ENCODE data around the gene LRRC14B.
A peak's percentile ranks its signal among the peaks of the same experiment; 100 is the strongest.

Gene LRRC14B

DNA sequence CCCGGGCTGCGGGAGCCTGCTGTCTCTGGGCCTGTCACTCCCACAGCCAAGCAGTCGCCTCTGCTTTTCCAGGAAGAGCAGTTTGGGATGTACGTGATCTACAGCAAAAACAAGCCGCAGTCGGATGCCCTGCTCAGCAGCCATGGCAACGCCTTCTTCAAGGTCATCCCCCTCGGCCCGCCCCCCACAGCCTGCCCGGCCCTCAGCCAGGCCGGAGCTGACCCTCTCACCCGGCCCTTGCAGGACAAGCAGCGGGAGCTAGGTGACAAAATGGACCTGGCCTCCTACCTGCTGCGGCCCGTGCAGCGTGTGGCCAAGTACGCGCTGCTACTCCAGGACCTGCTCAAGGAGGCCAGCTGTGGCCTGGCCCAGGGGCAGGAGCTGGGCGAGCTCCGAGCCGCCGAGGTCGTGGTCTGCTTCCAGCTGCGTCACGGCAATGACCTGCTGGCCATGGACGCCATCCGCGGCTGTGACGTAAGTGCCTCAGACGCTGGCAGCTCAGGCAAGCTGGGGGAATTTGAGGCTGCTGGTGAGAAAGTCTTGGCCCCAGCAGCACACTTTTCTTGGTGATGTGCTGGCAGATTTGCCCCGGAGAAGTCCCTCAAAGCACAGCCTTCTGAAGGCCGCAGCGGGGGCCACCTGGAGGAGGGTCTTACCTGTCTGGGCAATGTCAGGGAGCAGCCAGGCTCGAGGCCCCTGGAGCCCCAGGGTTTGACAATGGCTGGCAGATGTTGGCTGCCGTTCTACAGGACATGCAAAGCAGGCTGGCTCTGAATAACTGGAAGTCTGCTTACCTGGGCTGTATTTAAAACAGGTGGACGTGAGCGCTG is 20.1 kb upstream of the LRRC14B start:
- intact Hi-C loops (cut with DNase I) = no loop called here
- peak in 10 of 42 donors; percentile 1 to 40 (median 8) for DNase-seq

DNA sequence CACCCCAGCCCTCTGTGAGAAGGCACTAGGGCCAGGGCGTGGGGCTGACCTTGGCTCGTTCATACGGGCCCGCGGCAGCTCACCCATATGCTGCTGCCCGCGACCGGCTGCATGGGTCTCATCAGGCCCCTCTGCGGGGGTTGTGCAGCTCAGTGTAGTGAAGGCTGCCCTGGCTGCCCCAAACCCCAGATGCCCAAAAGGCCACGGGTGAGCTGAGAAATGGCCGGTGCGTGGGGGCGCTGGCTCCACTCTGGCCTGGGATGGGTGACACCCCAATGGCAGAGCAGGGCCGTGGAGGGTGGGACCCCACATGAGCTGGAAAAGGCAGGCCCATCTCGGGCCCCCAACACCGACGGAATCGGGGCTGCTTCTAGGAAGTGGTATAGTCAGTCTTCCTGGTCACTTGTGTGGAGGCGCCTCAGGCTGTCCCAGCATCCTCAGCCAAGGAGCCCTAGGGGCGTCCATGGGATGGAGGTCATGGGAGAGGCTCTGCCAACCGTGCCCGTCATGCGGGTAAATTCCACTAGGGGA is 19.4 kb upstream of the LRRC14B start:
- peak in 10 of 42 donors; percentile 1 to 34 (median 10) for DNase-seq
- intact Hi-C loops (cut with DNase I) = no loop called here

DNA sequence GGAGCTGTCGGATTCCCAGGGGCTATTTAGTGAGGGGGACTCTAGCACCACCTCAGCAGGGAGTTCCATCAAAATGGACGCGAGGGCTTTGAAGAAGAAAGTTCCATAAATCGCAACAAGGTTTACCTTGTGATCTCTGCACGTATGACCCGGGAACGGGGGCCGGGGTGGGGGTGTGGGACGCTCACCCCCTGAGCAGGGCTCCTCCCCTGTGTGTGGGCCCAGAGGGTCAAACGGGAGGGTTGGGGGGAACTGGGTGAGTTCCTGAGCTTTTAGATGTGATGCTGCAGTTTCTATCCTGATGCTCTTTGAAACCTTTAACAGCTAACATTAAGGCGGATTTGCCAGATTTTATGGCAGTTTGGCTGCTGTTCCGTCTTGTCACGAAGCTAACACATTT is 18.9 kb upstream of the LRRC14B start:
- intact Hi-C loops (cut with DNase I) = no loop called here
- DNase-seq = peak in 6 of 42 donors; percentile 2 to 22 (median 8)

DNA sequence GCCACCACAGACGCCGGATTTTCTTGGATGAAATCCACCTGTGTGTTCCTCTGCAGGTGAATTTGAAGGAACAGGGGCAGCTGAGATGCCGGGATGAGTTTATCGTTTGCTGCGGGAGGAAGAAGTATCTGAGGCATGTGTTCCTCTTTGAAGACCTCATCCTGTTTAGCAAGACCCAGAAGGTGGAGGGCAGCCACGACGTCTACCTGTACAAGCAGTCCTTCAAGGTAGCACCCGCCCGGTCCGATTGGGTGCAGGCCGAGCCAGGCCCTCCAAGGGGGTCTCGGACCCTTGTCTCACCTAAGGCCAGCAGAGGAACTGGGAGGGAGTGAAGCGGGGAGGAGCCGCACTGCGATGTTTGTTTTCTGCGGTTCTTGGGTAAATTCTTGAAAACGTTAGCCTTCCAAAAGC is 18.4 kb upstream of the LRRC14B start:
- intact Hi-C loops (cut with DNase I) = no loop called here
- peak in 7 of 42 donors; percentile 0 to 27 (median 10) for DNase-seq

DNA sequence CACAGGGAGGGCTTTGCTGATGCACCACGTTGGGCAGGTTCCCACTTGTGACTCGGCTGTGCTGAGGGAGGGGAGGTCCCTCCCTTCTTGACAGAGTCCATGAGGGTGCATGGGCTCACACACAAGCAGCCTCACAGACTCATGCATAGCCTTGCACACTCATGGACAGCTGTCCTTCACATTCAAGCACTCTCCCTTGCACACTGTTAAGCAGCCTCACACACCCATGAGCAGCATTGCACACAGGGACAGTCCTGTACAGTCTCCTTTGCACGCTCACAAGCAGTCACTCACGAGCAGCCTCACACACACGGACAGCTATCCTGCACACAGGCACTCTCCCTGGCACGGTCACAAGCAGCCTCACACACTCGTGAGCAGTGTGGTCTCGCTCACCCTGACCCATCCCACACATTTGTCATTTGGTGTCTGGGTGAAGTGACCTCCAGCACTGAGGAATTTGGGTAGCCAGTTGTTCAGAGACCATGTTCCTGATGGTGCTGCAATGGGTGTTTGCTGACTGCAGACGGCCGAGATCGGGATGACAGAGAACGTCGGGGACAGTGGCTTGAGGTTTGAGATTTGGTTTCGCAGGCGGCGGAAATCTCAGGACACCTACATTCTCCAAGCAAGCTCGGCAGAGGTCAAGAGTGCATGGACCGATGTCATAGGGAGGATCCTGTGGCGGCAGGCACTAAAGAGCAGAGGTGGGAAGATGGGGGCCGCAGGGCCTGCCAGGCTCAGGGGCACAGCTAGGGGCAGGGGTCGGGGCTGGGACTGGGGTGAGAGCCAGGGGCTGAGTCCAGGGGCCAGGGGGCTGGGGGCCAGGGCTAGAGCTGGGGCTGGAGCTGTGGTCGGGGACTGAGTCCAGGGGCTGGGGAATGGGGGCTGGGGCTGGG is 17.7 kb upstream of the LRRC14B start:
- intact Hi-C loops (cut with DNase I) = no loop called here
- peak in 3 of 42 donors; percentile 2 to 12 (median 3) for DNase-seq

DNA sequence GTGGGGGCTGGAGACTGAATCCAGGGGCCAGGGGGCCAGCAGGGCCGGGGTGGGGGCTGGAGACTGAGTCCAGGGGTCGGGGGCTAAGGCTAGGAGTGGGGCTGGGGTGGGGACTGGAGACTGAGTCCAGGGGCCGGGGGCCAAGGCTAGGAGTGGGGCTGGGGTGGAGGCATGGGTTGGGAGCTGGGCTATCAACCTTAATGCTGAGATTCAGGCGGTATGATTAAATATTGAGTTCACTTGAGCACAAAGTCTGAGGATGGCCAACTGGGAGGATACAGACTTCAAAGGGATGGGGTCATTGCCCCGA is 17.0 kb upstream of the LRRC14B start:
- intact Hi-C loops (cut with DNase I) = no loop called here
- DNase-seq = no peak

DNA sequence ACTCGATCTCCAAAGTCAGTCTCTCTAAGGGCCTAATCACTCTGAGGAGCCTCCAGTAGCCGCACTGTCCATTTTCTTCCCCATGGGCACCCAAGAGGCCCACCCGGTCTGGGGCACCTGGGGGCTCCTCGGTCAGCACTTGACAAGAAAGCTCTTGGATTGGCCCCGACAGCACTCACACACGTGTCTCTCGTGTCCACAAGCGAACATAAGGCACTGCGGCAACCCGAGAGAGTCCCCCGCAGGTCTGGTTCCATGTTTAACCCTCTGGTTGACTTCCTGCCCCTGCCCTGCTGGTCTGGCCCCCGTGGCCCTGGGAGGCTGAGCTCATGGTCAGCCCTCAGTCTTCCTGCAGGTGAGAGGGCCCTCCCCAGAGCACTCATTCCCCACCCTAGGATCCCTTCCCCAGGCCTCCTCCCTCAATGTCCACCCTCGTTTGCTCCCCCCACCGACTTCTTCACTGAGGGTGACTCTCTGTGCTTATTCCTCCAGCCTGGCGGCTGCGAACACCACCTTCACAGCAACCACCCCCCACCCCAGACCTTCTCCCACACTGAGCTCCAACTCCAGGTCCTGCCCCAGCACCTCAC is 16.3 kb upstream of the LRRC14B start:
- intact Hi-C loops (cut with DNase I) = no loop called here
- peak in 1 of 42 donors; percentile 1 for DNase-seq

DNA sequence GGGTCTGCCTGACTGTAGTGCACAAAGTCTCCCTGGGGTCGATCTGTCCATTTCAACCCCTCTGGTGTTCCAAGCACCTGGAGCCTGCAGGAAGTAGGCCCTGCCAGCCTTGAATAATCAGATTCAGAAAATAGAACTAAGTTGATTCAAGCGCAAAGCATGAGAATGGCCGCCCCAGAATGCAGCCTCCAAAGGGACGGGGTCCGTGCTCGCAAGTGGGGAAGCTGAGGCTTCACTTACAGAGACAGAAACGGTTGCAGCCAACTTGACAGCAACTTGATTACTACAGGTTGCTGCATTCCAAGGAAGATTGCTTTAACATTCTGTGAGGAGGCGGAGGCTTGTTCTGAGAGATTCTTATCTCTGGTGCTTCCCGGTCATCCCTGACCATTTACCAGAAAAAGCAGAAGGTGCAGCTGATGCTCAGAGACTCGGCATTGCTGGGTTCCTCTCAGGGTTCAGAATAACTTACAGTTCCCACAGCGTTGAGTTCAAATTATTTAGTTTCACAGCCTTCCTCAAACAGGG is 14.9 kb upstream of the LRRC14B start:
- intact Hi-C loops (cut with DNase I) = no loop called here
- DNase-seq = no peak

DNA sequence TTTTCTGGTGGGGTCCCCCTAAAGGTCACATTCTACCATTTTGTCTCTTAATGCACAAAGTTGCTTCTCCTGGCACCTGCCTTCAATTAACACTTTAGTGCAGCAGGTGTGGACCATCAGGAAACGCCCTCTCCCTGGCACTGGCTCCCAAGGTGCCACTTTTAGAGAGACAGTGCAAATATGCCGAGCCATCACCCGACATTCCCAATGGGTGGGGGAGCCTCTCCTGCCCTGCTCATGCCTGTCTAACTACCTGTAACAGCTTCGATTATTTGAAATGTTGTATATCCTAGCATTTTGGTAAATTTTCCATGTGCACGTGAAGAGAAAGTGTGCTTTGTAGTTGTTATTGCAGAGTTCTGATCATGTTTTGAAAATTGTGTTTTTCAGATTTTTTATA is 13.2 kb upstream of the LRRC14B start:
- intact Hi-C loops (cut with DNase I) = no loop called here

DNA sequence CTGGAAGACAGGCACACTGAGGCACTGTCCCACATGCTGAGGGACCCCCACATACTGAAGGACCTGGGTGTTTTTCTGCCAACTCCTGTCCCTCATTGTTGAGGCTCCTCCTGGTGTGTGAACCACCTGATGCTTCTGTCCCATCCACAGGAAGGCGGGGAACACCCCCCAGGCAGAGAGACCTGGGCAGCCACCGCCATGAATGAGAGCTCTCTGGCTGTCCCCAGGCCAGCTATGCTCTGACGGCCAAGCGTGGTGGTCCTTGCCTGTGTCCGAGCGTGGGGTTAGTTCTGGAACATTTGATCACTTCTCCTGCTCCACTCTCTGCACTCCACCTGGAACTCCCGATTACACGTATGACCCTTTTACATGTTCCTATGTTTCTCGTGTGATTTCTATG is 11.9 kb upstream of the LRRC14B start:
- DNase-seq = no peak
- intact Hi-C loops (cut with DNase I) = no loop called here

More for the DNA sequence above, 13.2 kb upstream of the LRRC14B start:
- no peak for DNase-seq

DNA sequence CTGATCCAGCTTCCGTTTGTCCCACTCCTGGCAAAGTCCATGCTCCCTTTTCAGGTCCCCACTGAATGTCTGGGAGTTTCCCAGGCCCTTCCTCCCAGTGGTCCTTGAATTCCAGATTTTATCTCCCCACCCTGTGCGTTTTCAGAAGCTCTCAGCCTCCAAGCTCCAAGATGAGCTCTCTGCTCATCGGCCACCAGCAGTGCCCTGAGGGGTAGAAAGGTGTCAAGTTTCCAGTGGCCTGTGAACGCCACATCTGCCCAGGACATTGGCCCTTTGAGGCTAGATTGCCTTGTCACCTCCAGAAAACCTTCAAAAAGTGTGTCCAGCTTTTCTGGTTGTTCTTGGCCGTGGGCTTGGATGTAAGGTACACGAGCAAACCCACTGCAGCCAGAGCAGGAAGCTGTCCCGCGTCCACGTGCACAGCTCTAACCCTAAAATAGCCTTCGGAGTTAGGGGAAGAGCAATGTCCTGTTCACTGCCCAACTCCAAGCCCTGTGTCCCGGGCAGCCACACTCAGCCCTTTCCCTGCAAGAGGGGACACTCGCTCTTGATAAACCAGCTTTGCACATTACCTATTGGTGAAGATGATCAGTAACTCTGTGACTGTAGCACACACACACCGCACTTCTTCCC is 10.9 kb upstream of the LRRC14B start:
- intact Hi-C loops (cut with DNase I) = no loop called here
- no peak for DNase-seq

DNA sequence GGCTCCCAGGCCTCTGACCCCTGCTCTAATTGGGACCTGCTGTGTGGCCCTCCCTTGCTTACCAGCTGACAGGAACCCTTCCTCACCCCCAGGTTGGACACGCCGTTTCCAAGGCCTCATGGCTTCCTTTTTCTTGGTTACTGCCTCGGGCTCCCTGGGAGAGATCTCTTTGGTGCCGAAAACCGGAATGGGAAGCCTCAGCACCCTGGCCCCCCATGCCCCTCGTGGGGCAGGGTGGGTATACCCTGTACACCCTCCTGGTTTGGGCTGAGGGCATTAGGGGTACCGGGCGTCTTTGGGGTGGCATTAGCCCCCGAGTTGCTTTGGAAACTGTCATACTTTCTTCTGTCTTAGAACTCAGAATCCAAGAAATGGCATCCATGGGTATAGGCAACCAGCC is 10.1 kb upstream of the LRRC14B start:
- intact Hi-C loops (cut with DNase I) = no loop called here
- no peak for DNase-seq

DNA sequence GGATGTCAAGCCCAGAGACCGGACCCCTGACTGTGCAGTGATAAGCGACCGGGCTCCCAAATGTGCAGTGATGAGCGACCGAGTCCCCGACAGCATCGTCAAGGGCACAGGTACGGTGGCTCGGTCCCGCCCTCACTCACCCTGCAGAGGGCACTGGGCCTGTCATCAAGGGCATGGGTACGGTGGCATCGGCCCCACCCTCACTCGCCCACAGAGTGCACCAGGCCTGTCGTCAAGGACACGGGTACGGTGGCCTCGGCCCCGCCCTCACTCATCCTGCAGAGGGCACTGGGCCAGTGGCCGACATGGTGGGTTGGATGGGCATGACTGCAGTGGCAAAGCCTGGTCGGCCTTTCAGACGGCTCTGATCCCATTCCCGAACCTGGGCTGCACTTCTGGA is 9.7 kb upstream of the LRRC14B start:
- no peak for DNase-seq
- intact Hi-C loops (cut with DNase I) = no loop called here

DNA sequence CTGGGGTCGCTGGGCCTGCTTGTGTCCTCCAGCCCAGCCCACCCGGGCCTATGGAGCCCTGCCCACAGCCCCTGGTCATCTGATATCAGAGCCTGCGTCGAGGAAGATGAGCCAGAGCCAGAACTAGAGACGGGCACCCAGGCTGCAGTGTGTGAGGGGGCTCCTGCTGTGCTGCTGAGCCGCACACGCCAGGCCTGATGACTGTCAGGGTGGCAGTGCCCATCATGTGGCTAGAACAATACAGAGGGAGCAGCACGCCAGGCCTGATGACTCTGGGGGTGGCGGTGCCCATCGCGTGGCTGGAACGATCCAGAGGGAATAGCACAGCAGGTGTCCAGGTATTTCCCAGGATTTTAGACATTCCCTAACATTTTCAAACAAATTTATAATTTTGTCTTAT is 9.2 kb upstream of the LRRC14B start:
- DNase-seq = no peak

DNA sequence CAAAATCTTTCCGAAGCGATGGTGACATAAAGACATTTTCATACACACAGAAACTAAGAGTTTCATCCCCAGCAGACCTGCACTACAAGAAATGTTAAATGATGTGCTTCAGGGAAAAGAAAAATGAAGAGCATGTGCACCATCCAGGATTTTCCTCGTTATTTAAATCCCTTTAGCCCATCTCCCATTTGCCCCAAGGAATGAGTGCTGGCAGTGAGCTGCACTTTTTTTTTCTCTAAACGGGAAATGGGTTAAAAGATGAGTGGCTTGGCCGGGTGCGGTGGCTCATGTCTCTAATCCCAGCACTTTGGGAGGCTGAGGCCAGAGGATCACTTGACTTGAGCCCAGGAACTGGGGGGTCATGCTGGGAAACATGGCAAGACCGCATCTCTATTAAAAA is 6.8 kb upstream of the LRRC14B start:
- intact Hi-C loops (cut with DNase I) = no loop called here
- DNase-seq = no peak

More for the DNA sequence above, 9.2 kb upstream of the LRRC14B start:
- intact Hi-C loops (cut with DNase I) = no loop called here

DNA sequence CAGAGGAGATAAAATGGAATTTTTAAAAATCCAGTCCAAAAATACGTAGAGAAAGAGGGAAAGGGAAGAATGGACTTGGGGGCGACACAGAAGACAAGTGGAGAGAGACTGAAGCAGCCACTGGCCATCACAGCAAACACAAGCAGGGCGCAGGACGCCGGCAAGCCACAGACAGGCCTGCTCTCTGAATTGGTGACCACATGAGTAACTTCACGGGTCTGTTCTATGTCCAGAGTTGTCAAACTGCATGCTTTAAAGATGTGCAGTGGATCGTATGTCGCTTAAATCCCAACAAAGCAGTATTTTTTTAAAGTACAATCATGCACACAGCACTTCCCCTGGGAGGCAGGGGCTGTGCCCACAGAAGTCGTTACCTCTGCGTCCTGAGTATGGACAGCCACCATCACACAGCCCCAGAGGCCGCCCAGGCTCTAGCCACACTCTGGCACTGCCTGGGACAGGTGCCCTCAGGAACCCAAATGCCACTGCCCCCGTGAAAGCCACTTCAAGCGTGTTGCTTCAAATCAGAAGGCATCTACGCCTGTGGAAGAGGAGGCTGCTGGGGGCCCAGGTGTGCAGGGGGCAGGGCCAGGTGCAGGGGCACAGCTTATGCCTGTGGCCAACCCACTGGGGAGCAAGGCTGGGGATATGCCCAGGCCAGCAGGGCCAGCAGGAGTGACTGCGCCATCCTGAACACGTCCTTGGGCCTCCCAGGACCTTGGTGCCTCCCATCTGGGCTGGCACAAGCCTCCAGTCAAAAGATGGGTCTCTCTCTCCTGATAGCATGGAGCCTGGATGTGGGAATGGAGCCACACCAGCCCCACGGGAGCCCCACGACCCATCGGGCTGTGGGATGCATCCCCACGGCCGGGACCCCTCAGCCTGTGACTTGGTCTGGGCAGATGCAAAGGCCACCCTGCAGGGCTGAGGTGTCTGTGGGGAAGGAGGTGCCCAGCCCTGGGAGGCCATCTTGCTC is 5.9 kb upstream of the LRRC14B start:
- no peak for DNase-seq
- intact Hi-C loops (cut with DNase I) = no loop called here

DNA sequence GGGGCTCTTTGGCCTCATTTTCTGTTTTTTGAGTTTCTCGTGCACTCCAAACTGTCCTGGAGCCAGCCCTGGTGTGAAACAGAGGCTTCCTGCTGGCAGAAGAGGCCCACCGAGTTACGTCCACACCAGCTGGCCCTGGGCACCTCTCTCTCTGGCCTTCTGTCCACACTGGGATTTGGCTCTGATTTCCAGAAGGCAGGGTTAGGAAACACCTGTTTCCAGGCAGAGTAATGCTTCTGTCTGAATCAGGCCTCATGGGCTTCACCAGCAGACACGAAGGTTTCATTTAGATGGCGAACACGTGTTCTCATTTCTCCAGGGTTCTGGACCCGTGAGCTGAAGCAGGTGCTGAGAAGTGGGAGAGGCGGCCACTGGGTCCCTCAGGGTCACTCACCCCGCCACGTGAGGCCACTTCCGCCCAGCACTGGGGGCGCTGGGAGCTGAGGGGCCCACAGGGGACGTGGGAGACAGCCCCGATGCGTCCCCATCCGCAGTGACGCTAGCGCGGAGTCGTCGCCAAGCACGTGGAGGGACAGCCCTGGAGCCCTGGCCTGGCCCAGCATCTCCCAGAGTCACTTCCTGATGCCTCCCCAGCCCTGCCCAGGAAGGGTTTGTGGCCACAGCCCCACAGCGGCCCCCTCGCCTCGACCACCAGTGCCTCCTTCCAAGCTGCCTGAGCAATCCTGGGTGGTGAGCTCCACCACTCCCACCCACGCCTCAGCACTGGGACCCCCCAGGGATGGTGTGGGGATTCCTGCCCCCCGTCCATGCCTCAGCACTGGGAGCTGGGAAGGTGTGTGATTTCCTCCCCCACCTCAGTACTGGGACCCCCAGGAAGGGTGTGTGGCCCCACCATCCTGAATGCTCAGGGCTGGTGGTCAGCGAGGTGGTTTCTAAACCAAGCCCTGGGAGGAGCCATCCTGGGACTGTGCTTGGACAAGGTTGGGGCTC is 4.9 kb upstream of the LRRC14B start:
- no peak for DNase-seq
- intact Hi-C loops (cut with DNase I) = no loop called here

Data from head of caudate nucleus (tissue), 42 donors.